Measurements from ENCODE around the gene RHOT1. TPM values are rescaled to one million over a fixed set of nuclear protein-coding genes. Genes with fewer than 3 reads are reported as not detected.
"Not testable (repeated sequence)": the region's sequence is repeated elsewhere in the genome, so short reads cannot be mapped to it uniquely, and the experiment has no call there.

RHOT1 gene
- total and polyA plus RNA-seq, 10 donors: 21.2 to 57.1 (median 33.6) TPM

- Histone ChIP-seq H3K27ac (peak overlapping the region; percentile 88 to 96 (median 94)), H3K27me3 (replicated peaks in 1 of 7) (no peaks in the 10 kb centered on the region), H3K4me1 (peaks cover 15 to 75% (median 50%) of the 10 kb centered on the region in 6 donors), H3K36me3 (peaks cover 0 to 10% (median 0%) of the 10 kb centered on the region in 6 donors), H3K4me3 (peak overlapping the region; percentile 74 to 98 (median 86)), H3K9me3 (no peaks in the 10 kb centered on the region)
- intact Hi-C loops (cut with DNase I; ENCODE audit: low total_unique reads): no loop called here
- DNase-seq: no peak
- TF ChIP-seq CTCF (IDR thresholded peaks at IDR 0.05 in 8 of 11, conservative IDR thresholded peaks at IDR 0.05 in 3 of 11): no peak
- TF ChIP-seq POLR2A (IDR thresholded peaks at IDR 0.05): no peak
- no peak for TF ChIP-seq POLR2AphosphoS5 (IDR thresholded peaks at IDR 0.05)
- WGBS, 5 donors: 8 to 22% (median 13%) methylated on average over 12 of the region's 12 CpGs
These were observed 644 bp upstream of the RHOT1 start for GRCh38 chr17:32141679-32142037.

DNA sequence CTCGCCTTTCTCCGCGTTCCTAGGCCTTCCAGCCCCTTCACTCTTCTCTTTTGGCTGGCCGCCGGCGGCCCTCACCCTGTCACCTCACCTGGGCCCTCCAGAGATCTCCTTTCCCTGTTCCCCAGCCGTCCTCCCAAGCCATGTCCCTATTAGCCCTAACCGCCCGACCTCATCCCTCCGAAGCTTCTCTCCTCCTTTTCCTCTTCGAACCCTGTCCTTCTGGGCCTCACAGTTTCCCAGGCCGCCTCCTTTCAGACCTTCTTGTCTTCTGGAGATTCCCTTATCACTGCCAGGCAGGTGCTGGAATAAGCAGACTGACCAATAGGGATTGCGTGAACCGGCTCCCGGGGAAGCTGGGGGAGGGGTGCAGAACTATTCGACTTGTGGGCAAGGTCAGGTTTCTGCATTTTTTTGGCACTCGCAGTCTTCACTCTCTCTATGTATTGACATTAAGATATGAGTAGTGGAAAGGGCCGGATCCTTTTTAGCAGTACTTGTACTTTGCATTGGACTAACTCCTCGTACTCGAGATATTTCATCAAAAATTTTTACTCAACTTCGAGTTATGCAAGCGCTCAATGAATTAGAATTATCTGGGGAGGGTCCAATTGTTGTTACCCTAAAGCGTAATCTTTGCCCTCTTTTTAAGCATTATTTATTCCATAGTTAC, 690 bp downstream of the RHOT1 start:
- intact Hi-C loops (cut with DNase I; ENCODE audit: low total_unique reads): no loop called here
- DNase-seq: peak; percentile 83
- WGBS, 5 donors: 3 to 6% (median 3%) methylated on average over 23 of the region's 23 CpGs
- Histone ChIP-seq H3K36me3 (peaks cover 0 to 23% (median 0%) of the 10 kb centered on the region in 6 donors), H3K4me1 (peaks cover 15 to 88% (median 50%) of the 10 kb centered on the region in 6 donors), H3K27ac (peak overlapping the region; percentile 88 to 96 (median 94)), H3K27me3 (replicated peaks in 1 of 7) (no peaks in the 10 kb centered on the region), H3K9me3 (no peaks in the 10 kb centered on the region), H3K4me3 (peak overlapping the region; percentile 74 to 98 (median 86))
- TF ChIP-seq POLR2AphosphoS5 (IDR thresholded peaks at IDR 0.05) (no peak), CTCF (IDR thresholded peaks at IDR 0.05 in 8 of 11, conservative IDR thresholded peaks at IDR 0.05 in 3 of 11) (no peak), POLR2A (IDR thresholded peaks at IDR 0.05) (no peak)

GRCh38 chr17:32143527-32143870, 1.2 kb downstream of the RHOT1 start:
- TF ChIP-seq POLR2A (IDR thresholded peaks at IDR 0.05) (no peak), POLR2AphosphoS5 (IDR thresholded peaks at IDR 0.05) (no peak), CTCF (IDR thresholded peaks at IDR 0.05 in 8 of 11, conservative IDR thresholded peaks at IDR 0.05 in 3 of 11) (no peak)
- no peaks in the 10 kb centered on the region for H3K27me3 ChIP-seq (replicated peaks in 1 of 7)
- WGBS, 5 donors: 27 to 50% (median 31%) methylated on average over 6 of the region's 6 CpGs
- H3K4me3 ChIP-seq: peak overlapping the region; percentile 74 to 98 (median 86)
- no peaks in the 10 kb centered on the region for H3K9me3 ChIP-seq
- no peak for DNase-seq
- peaks cover 15 to 90% (median 51%) of the 10 kb centered on the region in 6 donors for H3K4me1 ChIP-seq
- intact Hi-C loops (cut with DNase I; ENCODE audit: low total_unique reads): no loop called here
- peaks cover 0 to 25% (median 0%) of the 10 kb centered on the region in 6 donors for H3K36me3 ChIP-seq
- peak overlapping the region in 6 of 8 donors; percentile 91 to 96 (median 94) for H3K27ac ChIP-seq

GRCh38 chr17:32144442-32144841, 2.1 kb downstream of the RHOT1 start:
- DNase-seq; intact Hi-C loops (cut with DNase I; ENCODE audit: low total_unique reads); H3K27me3 ChIP-seq (replicated peaks in 1 of 7); H3K9me3 ChIP-seq: not testable (repeated sequence)
- WGBS, 5 donors: 96 to 100% (median 98%) methylated on average over 2 of the region's 2 CpGs
- H3K36me3 ChIP-seq: peaks cover 0 to 25% (median 0%) of the 10 kb centered on the region in 6 donors
- H3K4me3 ChIP-seq: peak overlapping the region in 1 of 8 donors; percentile 10
- peaks cover 15 to 89% (median 48%) of the 10 kb centered on the region in 6 donors for H3K4me1 ChIP-seq
- peak overlapping the region in 1 of 8 donors; percentile 95 for H3K27ac ChIP-seq
